COR-L47 (cell line): ENCODE results near the gene ZNF70.
"Not testable (repeated sequence)": the region's sequence is repeated elsewhere in the genome, so short reads cannot be mapped to it uniquely, and the experiment has no call there.

ENCODE experiments used
- DNase-seq: peaks from one replicate; lab custom pipeline; 2025; lab: John Stamatoyannopoulos, UW

ZNF70 gene

DNA sequence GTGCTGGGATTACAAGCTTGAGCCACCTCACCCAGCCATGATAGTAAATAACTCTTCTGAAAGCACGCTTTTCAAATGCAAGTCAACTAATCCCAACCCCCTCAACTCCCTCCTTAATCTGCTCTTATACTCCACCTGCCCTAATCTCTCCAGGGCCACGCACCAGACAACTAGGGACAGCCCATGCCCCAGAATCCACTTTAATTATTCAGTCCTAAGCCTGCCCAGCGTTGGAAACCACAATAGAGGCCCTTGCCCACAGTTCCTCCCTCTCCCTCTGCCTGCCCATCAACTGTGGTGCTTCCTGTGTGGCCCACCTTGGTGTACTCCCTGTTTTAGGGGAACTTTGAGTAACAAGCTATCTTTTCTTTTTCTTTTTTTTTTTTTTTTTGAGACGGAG is 6.0 kb upstream of the ZNF70 start:
- DNase-seq, result no peak

DNA sequence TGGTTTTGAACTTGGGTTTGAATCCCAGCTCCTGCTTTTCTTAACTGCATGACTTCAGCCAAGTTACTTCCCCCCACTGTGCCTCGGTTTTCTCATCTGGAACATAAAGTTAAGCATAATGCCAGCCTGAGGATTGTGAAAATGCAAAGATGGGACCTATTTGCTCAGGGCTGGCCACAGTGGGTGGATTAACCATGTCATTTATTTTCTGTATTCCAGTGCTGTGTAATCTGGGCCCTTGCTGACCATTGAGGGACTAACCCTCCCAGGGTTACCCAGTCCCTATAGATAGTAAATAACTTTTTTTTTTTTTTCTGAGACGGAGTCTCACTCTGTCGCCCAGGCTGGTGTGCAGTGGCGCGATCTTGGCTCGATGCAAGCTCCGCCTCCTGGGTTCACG is 4.8 kb upstream of the ZNF70 start:
- no peak for DNase-seq

DNA sequence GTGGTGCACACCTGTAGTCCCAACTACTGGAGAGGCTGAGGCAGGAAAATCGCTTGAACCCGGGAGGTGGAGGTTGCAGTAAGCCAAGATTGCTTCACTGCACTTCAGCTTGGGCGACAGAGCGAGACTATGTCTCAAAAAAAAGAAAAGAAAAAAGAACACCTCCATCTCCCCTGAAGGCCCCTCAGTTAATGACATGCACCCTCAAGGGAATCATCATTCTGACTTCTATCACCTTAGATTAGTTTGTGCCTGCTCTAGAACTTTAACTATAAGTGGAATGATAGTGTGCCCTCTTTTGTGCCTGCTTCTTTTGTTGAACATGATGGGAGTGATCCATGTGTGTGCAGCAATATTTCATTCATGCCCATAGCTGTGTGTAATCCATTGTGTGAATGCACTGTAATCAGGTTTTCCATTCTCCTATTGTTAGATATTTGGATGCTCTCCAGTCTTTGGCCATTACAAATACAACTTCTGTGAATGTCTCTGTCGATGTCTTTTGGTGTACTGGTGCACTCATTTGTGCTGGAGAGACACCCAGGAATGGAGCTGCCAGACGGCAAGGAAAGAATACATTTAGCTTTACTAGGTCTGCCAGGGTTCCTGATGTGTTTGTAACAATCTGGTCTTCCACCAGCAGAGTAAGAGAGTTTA is 4.2 kb upstream of the ZNF70 start:
- DNase-seq, result peak; percentile 78

DNA sequence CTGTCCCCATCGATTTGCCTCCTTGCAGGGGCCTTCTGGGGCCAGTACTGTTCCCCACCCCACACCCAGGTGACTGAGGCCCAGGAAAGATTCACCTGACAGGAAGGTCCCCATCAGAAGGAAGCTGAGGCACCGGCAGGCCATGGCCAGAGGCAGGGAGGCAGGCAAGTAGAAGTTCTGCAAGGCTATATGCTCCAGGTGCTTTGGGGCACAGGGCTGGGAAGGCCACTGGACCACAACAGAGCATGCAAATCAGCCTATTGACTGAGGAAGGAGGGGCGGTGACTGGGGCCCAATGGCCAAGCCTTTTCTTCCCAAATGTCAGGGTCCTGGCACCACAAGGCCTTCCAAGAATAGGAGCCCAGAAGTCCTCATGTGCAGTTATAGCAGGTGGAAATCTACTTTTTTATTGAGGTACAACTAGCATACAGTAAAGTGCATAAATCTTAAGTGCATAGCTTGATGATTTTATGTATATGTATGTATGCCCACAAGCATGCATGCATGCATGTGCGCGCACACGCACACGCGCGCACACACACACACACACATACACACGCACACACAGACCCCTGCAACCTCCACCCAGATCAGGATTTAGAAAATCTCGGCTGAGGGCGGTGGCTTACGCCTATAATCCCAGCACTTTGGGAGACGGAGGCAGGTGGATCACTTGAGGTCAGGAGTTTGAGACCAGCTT is 3.5 kb upstream of the ZNF70 start, which contains the start of gene VPREB3:
Gene VPREB3, minus strand, starts transcription at position 206 of the 700 bp plus-strand sequence. Its CDS starts 62 bp downstream, at position 144.
- no peak for DNase-seq

DNA sequence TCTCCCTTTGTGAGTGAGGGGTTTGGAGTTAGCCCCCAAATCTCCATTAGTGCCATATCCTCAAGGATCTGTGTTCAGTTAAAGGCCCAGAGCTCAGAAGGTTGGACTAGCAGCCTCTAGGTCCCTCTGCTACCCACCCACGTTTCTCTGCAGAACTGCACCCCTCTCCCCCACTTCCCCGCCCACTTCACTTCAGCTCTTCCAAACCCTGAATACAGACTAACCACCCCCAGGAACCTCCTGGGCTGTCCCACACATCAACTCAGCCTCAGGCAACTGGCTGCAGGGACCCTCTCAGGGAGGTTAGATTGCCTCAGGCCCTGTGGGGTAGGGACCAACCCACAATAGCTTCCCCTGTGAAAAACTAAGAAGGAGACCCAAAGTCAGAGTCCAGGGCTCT is 2.5 kb upstream of the ZNF70 start:
- DNase-seq, result no peak

DNA sequence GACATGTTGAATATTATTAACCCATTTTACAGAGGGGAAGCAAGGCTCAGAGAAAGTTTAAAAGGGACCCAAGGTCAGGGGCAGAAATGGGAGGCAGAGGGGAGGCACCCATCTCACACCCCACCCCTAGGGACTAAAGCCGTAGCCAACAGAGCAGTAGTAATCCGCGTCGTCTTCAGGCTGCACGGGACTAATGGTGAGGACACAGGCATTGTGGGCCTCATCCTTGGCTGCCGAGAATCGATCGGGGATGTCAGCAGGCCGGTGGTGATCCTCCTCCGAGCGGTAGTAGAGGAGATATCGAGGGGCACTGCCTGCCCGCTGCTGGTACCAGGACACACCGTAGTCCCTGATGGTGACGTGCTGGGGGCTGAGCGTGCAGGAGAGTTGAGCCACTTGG is 1.8 kb upstream of the ZNF70 start:
- DNase-seq, result no peak

DNA sequence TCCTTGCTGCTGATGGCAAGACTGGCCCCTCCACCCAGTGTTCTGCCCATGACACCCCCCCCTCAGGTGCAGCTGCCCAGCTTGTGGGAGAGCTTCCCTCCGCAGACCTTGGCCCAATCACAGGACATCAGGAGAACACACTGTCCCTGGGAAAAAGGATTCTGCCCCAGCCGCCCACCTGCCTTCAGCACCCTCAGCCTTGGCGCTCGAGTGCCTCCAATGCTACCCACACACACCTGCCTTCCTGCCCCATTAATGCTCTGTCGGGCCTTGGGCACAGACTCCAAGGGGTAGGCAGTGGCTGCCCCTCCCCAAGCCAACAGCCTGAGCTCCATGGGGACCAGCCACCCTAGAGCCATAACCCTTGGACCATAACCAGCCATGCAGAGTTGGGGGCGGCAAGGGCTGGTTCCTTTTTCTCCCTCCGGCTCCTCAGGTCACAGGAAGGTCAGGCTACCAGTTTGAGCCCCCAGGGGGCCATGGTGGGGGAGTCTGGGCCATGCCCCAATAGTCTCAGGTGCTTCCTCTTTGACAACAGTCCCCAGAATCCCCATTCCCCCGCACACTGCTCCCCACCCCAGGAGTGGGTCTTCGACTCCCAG is 1.3 kb upstream of the ZNF70 start:
- no peak for DNase-seq

DNA sequence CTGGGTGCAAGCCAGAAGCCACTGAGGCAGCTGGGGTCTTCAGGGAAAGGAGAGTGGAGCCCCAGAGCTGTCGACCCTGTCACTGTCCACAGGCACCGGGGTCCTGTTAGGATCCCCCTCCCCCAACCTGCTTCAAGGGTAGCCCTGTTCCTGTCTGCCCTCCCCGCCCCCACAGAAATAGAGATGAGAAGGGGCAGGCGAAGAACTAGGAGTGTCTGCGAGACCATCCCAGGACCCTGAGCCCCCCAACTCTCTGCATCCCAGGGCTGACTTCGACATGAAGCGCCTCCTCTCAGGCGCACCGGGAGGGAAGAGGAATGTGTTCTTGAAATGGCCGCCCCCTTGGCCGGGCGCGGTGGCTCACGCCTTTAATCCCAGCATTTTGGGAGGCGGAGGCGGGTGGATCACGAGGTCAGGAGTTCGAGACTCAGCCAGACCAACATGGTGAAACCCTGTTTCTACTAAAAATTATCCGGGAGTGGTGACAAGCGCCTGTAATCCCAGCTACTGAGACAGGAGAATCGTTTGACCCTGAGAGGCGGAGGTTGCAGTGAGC is 607 bp upstream of the ZNF70 start:
- DNase-seq, result no peak

DNA sequence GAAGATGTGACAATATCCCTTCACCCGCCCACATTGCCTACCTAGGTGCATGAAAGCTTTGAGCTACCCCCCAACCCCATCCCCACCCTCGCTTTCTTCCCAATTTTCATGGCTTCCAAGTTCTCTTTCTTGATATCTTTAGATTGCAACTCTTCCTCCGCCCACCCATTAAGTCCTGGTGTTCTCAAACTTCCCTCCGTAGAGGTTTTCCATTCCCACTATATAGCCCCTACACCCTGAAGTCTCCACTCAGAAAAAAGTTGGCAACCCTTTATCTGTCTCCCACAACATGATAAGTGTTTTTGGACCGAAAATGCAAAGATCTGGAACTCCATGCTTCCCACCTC is 572 bp downstream of the ZNF70 start:
- DNase-seq, result no peak

DNA sequence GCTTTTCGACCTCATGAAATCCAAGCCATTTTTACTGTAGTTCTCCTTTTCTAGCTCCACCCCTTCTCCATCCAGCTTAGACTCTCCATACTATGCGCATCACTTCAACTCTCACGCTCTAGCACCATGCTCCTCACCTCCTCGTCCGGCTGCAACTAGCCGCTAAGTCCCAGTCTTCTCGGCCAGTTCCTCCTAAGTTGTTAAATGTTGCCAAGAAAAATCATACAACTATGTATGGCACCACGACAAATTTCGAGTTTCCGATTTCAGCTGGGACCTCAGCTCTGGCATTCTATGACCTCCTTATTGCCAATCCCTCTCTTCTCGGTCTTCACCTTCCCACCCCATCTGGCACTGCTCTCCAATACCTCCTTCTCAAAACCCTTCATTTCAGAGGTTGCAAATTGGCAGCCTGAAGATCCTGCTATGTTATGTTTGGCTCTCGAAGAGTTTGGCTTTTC is 1.0 kb downstream of the ZNF70 start:
- DNase-seq, result no peak

DNA sequence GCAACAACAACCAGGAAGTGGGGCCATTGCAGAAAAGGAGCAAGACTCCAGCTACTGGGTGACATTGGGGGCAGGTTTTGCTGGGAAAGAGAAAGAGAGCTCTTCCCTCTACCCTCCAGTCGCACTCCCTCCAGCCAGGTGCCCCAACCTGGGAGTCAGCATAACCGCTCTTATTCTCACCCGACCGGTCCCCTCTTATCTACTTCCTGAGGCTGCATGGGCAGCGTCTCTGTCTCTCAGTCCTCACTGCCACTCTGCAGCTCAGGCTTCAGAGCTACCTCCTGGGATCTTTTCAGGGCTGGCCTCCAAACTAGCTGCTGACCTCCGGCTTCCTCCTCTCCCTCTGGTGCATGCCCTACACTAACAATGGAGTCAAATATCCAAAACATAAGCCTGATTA is 5.1 kb downstream of the ZNF70 start:
- DNase-seq, result no peak

DNA sequence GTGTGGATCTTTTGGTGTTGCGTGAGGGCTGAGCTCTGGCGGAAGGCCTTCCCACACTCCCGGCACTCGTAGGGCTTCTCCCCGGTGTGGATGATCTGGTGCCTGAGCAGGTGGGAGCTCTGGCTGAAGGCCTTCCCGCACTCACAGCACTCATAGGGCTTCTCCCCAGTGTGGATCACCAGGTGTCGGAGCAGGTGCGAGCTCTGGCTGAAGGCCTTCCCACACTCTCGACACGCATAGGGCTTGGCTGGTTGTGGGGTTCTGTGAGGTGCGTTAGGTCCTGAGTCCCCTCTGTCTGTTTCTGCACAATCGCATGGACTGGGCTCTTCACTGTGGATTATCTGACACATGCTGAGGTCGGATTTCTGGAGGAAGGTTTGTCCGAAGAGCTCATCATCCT is 6.4 kb downstream of the ZNF70 start:
- DNase-seq, result no peak

DNA sequence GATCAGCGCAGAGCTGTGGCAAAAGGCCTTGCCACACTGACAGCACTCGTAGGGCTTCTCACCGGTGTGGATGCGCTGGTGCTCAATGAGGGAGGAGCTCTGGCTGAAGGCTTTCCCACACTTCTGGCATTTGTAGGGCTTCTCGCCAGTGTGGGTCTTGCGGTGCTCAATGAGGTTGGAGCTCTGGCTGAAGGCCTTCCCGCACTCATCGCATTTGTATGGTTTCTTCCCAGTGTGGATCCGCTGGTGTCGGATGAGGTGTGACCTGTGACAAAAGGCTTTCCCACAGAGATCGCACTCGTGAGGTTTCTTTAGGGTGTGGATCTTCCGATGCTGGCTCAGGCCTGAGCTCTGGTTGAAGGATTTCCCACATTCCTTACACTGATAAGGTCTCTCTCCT is 6.9 kb downstream of the ZNF70 start:
- no peak for DNase-seq

DNA sequence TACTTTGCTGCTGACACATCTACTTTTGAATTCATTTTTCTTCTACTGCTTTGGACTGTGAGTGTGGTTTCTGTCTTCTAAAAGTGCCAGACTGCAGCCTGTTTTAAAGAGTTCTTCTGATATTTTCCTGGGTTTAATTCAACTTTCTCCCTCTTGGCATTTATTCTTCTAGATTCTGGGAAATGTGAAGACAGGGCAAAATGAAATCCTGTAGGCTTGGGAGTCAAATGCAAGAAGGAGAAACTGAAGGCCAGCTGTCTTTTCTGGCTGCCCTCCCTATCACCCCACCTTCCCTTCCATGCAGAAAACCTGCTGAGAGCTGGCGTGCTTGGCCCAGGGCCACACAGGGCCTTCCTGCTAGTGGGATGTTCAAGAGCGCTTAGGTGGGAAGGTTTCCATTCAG is 7.6 kb downstream of the ZNF70 start:
- no peak for DNase-seq

DNA sequence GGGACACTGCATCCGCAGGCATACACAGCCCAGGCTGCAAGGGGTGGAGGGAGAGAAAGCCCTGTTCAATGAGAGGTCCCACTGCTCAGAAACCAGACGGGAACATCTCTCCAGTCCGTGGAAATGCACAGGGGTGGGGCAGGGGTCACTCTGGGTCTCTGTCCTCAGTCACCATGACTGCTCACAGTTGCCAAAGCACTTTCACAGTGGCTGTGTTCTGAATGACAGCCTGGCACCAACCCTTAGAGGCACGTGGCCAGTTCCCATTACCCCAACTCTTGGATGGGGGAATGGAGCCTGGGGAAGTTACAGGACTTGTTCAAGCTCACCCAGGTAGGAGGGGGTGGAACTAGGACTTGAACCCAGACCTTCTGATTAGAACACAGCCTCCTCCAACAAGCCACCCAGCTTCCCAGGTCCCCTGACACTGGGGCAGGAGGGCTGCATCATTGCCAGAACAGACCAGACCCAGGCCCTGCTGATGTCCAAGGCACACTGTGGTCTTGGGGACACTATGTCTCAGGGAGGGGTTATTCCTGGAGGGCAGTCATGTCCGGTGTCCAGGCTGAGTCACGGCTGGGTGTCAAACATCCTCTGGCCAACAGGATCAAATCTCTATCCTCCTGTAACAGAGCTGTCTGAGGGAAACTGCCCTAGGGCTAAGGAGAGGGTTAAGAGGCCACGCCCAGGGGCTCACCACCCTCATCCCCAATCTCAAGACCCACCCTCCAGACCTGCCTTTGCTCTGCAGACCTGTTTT is 8.2 kb downstream of the ZNF70 start:
- DNase-seq, result no peak

DNA sequence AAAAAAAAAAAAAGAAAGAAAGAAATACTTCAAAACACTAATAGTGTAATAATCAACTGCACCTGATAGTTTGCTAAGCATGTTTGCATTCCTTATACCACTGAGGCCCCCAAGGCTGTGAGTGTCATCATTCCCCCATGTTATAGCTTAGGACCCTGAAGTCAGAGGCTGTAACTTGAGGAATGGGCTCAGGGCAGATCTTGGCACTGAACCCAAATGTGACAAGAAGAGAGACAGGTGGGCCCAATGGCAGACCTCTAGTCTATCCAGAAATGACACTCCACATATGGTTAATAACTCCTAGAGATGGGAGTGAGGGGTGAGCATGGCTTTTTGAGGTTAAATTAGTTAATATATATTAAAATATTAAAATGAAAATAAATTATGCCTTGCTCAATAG is 13.2 kb downstream of the ZNF70 start:
- no peak for DNase-seq

DNA sequence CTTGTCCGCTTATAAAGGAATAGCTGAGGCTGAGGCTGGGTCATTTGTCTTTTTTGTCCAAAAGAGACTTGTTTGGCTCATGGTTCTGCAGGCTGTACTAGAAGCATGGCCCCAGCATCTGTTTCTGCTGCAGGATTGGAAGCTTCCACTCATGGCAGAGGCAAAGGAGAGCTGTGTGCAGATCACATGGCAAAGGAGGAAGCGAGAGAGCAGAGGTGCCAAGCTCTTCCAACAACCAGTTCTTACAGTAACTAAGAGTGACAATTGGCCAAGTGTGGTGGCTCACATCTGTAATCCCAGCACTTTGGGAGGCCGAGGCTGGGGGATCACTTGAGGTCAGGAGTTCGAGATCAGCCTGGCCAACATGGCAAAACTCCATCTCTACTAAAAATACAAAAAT is 22.8 kb downstream of the ZNF70 start:
- not testable (repeated sequence) for DNase-seq

DNA sequence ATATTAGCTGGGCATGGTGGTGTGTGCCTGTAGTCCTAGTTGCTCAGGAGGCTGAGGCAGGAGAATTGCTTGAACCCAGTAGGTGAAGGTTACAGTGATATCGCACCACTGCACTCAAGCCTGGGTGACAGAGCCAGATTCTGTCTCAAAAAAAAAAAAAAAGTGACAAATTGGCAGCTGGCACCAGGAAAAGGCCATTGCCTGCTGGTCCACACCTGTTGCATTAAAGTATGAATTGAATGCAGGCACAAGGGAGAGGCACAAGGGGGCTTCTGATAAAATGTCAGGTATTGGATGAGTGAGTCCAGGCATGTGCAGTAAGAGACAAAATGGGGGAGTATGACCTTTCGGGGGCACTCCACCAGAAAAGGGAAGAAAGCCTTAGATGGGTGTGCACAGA is 28.2 kb downstream of the ZNF70 start:
- no peak for DNase-seq

DNA sequence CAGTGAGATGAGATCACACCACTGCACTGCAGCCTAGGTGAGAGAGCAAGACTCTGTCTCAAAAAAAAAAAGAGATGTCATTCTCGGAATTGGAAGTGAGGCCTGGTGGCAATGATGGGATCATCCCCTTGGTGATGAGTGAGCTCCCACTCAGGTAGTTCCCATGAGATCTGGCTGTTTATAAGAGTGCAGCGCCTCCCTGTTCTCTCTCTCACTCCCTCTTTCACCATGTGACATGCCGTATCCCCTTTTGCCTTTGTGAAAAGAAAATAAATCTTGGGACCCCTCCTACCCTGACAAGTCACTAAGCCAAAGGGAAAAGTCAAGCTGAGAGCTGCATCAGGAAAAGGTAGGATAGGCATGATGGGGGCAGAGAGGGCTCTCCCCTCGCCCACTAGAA is 28.8 kb downstream of the ZNF70 start:
- DNase-seq, result no peak

DNA sequence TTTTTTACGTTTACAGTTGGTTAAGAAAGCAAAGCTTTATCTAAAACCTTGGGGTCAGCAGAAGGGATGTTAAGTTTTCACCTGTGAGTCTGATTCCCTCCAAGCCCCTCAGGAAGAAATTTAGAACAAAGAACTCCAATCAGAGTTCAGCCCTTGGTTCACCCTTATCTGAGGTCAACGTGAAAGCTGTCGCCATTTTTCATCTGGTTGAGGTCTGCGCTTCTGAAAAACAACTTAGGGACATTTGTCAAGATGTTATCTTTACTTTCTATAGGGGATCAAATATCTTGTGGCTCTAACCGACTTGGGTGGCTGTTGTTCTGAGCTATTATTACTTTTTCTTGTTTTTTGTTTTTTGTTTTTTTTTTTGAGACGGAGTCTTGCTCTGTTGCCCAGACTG is 30.1 kb downstream of the ZNF70 start:
- no peak for DNase-seq

DNA sequence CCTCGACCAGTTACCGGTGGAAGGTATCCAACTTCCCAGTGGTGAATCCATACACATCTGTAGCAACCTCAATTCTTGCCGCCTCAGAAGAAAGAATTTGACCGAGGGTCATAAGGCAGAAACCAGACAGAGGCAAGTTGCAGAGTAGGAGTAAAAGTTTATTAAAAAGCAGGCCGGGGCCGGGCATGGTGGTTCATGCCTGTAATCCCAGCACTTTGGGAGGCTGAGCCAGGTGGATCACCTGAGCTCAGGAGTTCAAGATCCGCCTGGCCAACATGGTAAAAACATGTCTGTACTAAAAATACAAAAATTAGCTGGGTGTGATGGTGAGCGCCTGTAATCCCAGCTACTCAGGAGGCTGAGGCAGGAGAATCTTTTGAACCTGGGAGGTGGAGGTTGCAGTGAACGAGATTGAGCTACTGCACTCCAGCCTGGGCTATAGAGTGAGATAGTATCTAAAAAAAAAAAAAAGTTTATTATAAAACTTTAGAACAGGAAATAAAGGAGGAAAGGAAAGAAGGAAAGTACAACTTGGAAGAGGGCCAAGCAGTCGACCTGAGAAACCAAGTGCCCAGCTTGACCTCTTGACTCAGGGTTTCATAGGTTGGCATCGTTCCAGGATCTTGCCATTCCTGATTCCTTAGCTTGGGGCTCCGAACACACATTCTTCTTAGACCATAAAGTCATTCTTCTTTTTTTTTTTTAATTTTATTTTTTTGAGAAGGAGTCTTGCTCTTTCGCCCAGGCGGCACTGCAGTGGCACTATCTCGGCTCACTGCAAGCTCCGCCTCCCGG is 32.3 kb downstream of the ZNF70 start:
- DNase-seq, result no peak
